GM12878 (cell line): ENCODE measurements around the gene DNAH8.

Experiments used
- FOXK2 ChIP-seq: fragments of 450-650 bp; IDR thresholded peaks from 2 replicates; pipeline ENCODE4 v1.6.1; 2017; ENCODE audit warnings: mild to moderate bottlenecking, moderate library complexity
- TF ChIP-seq, protein P1 (sequence below): fragments of 450-650 bp; IDR thresholded peaks from 2 replicates; pipeline ENCODE4 v1.6.1; 2017; ENCODE audit warnings: mild to moderate bottlenecking, moderate library complexity
- TF ChIP-seq, protein P2 (sequence below), 3 experiments: IDR thresholded peaks in 2 of 3; conservative IDR thresholded peaks in 1 of 3; 2 replicates each; pipeline ENCODE4 v1.5.1; 2011; ENCODE audit warnings: low read depth in 3 of 3, low read length in 3 of 3, mild to moderate bottlenecking in 3 of 3, control low read depth in 2 of 3, moderate library complexity in 2 of 3, inconsistent platforms in 1 of 3, mixed read lengths in 1 of 3; ENCODE audit not compliant: control insufficient read depth in 2 of 3, insufficient read depth in 1 of 3; ENCODE audit errors: extremely low read depth in 1 of 3

GRCh38 chr6:38784506-38785235 lies 69.6 kb downstream of the DNAH8 start:
- no peak for TF ChIP-seq FOXK2
- TF ChIP-seq, protein P1, sequence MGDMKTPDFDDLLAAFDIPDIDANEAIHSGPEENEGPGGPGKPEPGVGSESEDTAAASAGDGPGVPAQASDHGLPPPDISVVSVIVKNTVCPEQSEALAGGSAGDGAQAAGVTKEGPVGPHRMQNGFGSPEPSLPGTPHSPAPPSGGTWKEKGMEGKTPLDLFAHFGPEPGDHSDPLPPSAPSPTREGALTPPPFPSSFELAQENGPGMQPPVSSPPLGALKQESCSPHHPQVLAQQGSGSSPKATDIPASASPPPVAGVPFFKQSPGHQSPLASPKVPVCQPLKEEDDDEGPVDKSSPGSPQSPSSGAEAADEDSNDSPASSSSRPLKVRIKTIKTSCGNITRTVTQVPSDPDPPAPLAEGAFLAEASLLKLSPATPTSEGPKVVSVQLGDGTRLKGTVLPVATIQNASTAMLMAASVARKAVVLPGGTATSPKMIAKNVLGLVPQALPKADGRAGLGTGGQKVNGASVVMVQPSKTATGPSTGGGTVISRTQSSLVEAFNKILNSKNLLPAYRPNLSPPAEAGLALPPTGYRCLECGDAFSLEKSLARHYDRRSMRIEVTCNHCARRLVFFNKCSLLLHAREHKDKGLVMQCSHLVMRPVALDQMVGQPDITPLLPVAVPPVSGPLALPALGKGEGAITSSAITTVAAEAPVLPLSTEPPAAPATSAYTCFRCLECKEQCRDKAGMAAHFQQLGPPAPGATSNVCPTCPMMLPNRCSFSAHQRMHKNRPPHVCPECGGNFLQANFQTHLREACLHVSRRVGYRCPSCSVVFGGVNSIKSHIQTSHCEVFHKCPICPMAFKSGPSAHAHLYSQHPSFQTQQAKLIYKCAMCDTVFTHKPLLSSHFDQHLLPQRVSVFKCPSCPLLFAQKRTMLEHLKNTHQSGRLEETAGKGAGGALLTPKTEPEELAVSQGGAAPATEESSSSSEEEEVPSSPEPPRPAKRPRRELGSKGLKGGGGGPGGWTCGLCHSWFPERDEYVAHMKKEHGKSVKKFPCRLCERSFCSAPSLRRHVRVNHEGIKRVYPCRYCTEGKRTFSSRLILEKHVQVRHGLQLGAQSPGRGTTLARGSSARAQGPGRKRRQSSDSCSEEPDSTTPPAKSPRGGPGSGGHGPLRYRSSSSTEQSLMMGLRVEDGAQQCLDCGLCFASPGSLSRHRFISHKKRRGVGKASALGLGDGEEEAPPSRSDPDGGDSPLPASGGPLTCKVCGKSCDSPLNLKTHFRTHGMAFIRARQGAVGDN: no peak
- TF ChIP-seq, protein P2, sequence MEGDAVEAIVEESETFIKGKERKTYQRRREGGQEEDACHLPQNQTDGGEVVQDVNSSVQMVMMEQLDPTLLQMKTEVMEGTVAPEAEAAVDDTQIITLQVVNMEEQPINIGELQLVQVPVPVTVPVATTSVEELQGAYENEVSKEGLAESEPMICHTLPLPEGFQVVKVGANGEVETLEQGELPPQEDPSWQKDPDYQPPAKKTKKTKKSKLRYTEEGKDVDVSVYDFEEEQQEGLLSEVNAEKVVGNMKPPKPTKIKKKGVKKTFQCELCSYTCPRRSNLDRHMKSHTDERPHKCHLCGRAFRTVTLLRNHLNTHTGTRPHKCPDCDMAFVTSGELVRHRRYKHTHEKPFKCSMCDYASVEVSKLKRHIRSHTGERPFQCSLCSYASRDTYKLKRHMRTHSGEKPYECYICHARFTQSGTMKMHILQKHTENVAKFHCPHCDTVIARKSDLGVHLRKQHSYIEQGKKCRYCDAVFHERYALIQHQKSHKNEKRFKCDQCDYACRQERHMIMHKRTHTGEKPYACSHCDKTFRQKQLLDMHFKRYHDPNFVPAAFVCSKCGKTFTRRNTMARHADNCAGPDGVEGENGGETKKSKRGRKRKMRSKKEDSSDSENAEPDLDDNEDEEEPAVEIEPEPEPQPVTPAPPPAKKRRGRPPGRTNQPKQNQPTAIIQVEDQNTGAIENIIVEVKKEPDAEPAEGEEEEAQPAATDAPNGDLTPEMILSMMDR (IDR thresholded peaks at IDR 0.05 in 2 of 3, conservative IDR thresholded peaks at IDR 0.05 in 1 of 3; ENCODE audit: control insufficient read depth in 2 of 3, extremely low read depth in 1 of 3, insufficient read depth in 1 of 3, low read depth in 3 of 3, low read length in 3 of 3): no peak
